KMS-11 (cell line): ENCODE data around the gene APCDD1.
"Not testable (repeated sequence)": the region's sequence is repeated elsewhere in the genome, so short reads cannot be mapped to it uniquely, and the experiment has no call there.

Experiments
- H2AFZ ChIP-seq: fragments of 200-600 bp; sonication (generic); 2 replicates; pipeline ENCODE4 v1.6.1; 2016; ENCODE audit warnings: antibody characterized with exemption, mixed run types, low read depth
- H3K27ac ChIP-seq: fragments of 200-600 bp; sonication (generic); 2 replicates; pipeline ENCODE4 v1.6.1; 2016; ENCODE audit warnings: mild to moderate bottlenecking, mixed run types
- H3K27me3 ChIP-seq: fragments of 200-600 bp; sonication (generic); 2 replicates; pipeline ENCODE4 v1.6.1; 2017; ENCODE audit warnings: mild to moderate bottlenecking, low read depth, mixed run types, moderate library complexity; ENCODE audit not compliant: insufficient read depth
- H3K36me3 ChIP-seq: fragments of 200-600 bp; sonication (generic); 2 replicates; pipeline ENCODE4 v1.6.1; 2017; ENCODE audit warnings: mild to moderate bottlenecking, mixed run types; ENCODE audit not compliant: insufficient read depth
- H3K4me1 ChIP-seq: fragments of 200-600 bp; sonication (generic); 2 replicates; pipeline ENCODE4 v1.6.1; 2016; ENCODE audit warnings: mild to moderate bottlenecking, low read depth, mixed run types; ENCODE audit not compliant: poor library complexity, severe bottlenecking
- H3K4me2 ChIP-seq: fragments of 200-600 bp; sonication (generic); 2 replicates; pipeline ENCODE4 v1.7.0; 2016; ENCODE audit warnings: mild to moderate bottlenecking, mixed run types
- H3K4me3 ChIP-seq: fragments of 200-600 bp; sonication (generic); IDR thresholded peaks from 2 replicates; pipeline ENCODE4 v1.6.1; 2017; ENCODE audit warnings: low read depth, low read length, mixed read lengths; ENCODE audit not compliant: insufficient read depth
- H3K79me2 ChIP-seq: fragments of 200-600 bp; sonication (generic); 2 replicates; pipeline ENCODE4 v1.6.1; 2016; ENCODE audit warnings: low read depth, mixed run types; ENCODE audit not compliant: insufficient read depth
- H3K9ac ChIP-seq: fragments of 200-600 bp; sonication (generic); 2 replicates; pipeline ENCODE4 v1.6.1; 2016; ENCODE audit warnings: mild to moderate bottlenecking, mixed run types
- H4K20me1 ChIP-seq: fragments of 200-600 bp; sonication (generic); 2 replicates; pipeline ENCODE4 v1.6.1; 2016; ENCODE audit warnings: mild to moderate bottlenecking, mixed run types; ENCODE audit not compliant: insufficient read depth
- TF ChIP-seq, protein P1 (sequence below): fragments of 200-600 bp; sonication (generic); conservative IDR thresholded peaks from 2 replicates; pipeline ENCODE4 v1.6.1; 2017; ENCODE audit warnings: low read depth, mild to moderate bottlenecking, antibody characterized with exemption, low read length, moderate library complexity, mixed read lengths

APCDD1 gene

DNA sequence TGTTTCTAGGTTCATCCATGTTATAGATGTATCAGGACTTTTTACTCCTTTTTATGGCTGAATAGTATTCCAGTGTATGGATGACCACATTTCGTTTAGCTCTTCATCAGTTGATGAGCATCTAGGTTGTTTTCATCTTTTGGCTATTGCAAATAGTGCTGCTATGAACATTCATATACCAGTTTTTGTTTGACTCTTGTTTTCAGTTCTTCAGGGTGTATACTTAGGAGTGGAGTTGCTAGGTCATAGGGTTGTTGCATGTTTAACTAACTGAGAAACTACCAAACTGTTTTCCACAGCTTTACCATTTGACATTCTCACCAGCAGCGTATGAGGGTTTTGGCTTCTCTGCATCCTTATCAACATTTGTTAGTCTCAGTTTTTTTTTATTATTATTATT, 45.6 kb downstream of the APCDD1 start:
- Histone ChIP-seq H3K27ac (no peak overlapping the region), H4K20me1 (no peaks in the 10 kb centered on the region), H3K4me1 (no peaks in the 10 kb centered on the region), H3K27me3 (no peaks in the 10 kb centered on the region), H3K79me2 (no peaks in the 10 kb centered on the region), H3K9ac (no peak overlapping the region), H2AFZ (no peak overlapping the region), H3K36me3 (no peaks in the 10 kb centered on the region), H3K4me2 (no peak overlapping the region), H3K4me3 (no peak overlapping the region)
- TF ChIP-seq, protein P1, sequence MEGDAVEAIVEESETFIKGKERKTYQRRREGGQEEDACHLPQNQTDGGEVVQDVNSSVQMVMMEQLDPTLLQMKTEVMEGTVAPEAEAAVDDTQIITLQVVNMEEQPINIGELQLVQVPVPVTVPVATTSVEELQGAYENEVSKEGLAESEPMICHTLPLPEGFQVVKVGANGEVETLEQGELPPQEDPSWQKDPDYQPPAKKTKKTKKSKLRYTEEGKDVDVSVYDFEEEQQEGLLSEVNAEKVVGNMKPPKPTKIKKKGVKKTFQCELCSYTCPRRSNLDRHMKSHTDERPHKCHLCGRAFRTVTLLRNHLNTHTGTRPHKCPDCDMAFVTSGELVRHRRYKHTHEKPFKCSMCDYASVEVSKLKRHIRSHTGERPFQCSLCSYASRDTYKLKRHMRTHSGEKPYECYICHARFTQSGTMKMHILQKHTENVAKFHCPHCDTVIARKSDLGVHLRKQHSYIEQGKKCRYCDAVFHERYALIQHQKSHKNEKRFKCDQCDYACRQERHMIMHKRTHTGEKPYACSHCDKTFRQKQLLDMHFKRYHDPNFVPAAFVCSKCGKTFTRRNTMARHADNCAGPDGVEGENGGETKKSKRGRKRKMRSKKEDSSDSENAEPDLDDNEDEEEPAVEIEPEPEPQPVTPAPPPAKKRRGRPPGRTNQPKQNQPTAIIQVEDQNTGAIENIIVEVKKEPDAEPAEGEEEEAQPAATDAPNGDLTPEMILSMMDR = no peak

DNA sequence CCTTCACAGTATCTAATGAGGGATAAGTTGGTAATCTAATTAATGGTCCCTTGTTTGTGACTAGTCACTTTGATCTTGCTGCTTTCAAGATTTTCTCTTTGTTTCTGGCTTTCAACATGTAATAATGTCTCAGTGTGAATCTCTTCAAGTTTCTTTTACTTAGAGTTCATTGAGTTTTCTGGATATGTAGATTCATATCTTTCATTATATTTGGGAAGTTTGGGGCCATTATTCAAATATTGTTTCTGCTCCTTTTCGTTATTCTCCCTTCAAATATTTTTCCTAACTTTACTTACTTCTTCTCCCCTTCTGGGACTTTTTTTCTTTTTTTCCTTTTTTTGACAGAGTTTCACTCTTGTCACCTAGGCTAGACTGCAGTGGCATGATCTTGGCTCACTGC, 50.3 kb downstream of the APCDD1 start:
- H3K79me2 ChIP-seq = no peaks in the 10 kb centered on the region
- no peak overlapping the region for H3K4me2 ChIP-seq
- no peak overlapping the region for H3K9ac ChIP-seq
- H3K27ac ChIP-seq = no peak overlapping the region
- no peaks in the 10 kb centered on the region for H4K20me1 ChIP-seq
- TF ChIP-seq, protein P1 = no peak
- H3K27me3 ChIP-seq = no peaks in the 10 kb centered on the region
- H3K4me3 ChIP-seq = no peak overlapping the region
- H2AFZ ChIP-seq = no peak overlapping the region
- no peaks in the 10 kb centered on the region for H3K36me3 ChIP-seq
- no peaks in the 10 kb centered on the region for H3K4me1 ChIP-seq

DNA sequence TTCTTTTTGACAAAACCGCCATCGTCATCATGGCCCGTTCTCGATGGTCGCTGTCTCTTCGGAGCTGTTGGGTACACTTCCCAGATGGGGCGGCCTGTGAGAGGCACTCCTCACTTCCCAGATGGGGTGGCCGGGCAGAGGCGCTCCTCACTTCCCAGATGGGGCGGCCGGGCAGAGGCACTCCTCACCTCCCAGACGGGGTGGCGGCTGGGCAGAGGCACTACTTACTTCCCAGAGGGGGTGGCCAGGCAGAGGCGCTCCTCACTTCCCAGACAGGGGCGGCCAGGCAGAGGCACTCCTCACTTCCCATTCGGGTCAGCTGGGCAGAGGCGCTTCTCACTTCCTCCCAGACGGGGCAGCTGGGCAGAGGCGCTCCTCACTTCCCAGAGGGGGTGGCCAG, 51.5 kb downstream of the APCDD1 start:
- H3K36me3 ChIP-seq, H2AFZ ChIP-seq, H3K9ac ChIP-seq, H3K27me3 ChIP-seq, H3K4me3 ChIP-seq, H3K79me2 ChIP-seq, H3K4me1 ChIP-seq, H3K27ac ChIP-seq, H3K4me2 ChIP-seq, H4K20me1 ChIP-seq: not testable (repeated sequence)

DNA sequence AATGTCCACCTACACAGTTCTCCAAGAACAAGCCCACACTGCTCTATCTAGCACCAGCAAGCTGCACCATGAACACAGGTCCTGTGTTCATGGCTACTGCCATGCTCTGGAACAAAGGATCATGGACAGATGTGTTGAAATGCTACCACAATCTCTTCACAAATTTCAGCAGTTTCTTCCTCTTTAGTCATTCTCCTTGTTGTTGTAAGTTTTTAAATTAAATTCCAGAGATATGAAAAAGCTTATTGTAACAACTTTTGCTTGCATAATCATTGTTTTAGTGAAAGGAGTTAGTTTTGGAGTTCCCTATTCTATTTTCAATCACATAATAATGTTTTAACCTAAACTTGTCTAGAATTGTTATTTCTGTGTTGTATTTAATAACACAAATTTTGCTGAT, 54.2 kb downstream of the APCDD1 start:
- Histone ChIP-seq H3K27me3 (no peaks in the 10 kb centered on the region), H3K4me2 (no peak overlapping the region), H3K4me3 (no peak overlapping the region), H3K36me3 (no peaks in the 10 kb centered on the region), H4K20me1 (no peaks in the 10 kb centered on the region), H3K79me2 (no peaks in the 10 kb centered on the region), H3K9ac (no peak overlapping the region), H3K4me1 (no peaks in the 10 kb centered on the region), H2AFZ (no peak overlapping the region), H3K27ac (no peak overlapping the region)
- TF ChIP-seq, protein P1 = no peak

DNA sequence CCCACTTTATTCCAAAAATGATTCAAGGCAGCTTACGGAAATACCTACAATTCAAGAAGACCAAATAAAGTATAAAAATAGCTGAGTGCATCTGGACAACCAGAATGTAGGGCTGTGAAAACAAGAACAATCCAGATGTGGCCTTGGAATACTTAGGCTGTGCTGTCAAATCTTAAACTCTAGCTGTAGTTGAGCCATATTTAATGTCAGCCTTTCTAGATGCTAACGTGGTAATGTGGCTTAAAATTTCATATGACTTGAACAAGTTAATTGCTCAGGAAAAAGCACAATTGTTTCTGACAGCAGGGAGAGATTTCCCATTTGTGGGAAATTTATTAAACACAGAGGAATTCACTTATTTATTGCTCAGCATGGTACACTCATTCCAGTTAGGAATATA, 56.8 kb downstream of the APCDD1 start:
- Histone ChIP-seq H3K4me2 (no peak overlapping the region), H3K27ac (no peak overlapping the region), H4K20me1 (no peaks in the 10 kb centered on the region), H2AFZ (no peak overlapping the region), H3K27me3 (no peaks in the 10 kb centered on the region), H3K79me2 (no peaks in the 10 kb centered on the region), H3K4me3 (no peak overlapping the region), H3K36me3 (no peaks in the 10 kb centered on the region), H3K4me1 (no peaks in the 10 kb centered on the region), H3K9ac (no peak overlapping the region)
- TF ChIP-seq, protein P1 = no peak
